CD14-positive monocyte (primary cell): ENCODE data around the gene CENPH. TPM values are rescaled to one million over a fixed set of nuclear protein-coding genes. Genes with fewer than 3 reads are reported as not detected.
"Not testable (repeated sequence)": the region's sequence is repeated elsewhere in the genome, so short reads cannot be mapped to it uniquely, and the experiment has no call there.

Source experiments
- DNase-seq, 3 donors: peaks; one replicate each; pipeline ENCODE4 v3.0.0-alpha.2; 2011 to 2022
- H2AFZ ChIP-seq: 2 replicates; pipeline ENCODE4 v1.6.0; 2012; ENCODE audit warnings: mild to moderate bottlenecking, low read depth, low read length, inconsistent platforms; ENCODE audit not compliant: insufficient read depth, poor library complexity, severe bottlenecking
- H3K27ac ChIP-seq, 2 donors: 1 replicate in 1 of 2; 2 replicates in 1 of 2; pipeline ENCODE4 v1.5.1; 2012 to 2013; ENCODE audit warnings: low read length in 2 of 2, control low read depth in 1 of 2, inconsistent platforms in 1 of 2, low read depth in 1 of 2, mild to moderate bottlenecking in 1 of 2
- H3K27me3 ChIP-seq, 2 donors: one replicate each; pipeline versions ENCODE4 v1.6.0 to v1.6.1; 2011 to 2013; ENCODE audit warnings: low read length in 2 of 2; ENCODE audit not compliant: control insufficient read depth in 2 of 2, insufficient read depth in 2 of 2
- H3K36me3 ChIP-seq, 2 donors: replicated peaks in 1 of 2; 1 replicate in 1 of 2; 2 replicates in 1 of 2; pipeline versions ENCODE4 v1.5.1 to v1.6.1; 2012 to 2013; ENCODE audit warnings: low read length in 2 of 2, control low read depth in 1 of 2, inconsistent platforms in 1 of 2, mild to moderate bottlenecking in 1 of 2; ENCODE audit not compliant: insufficient read depth in 2 of 2, control insufficient read depth in 1 of 2
- H3K4me1 ChIP-seq, 2 donors: 1 replicate in 1 of 2; 2 replicates in 1 of 2; pipeline versions ENCODE4 v1.5.1 to v1.6.1; 2012 to 2013; ENCODE audit warnings: low read length in 2 of 2, control low read depth in 1 of 2, inconsistent platforms in 1 of 2, mild to moderate bottlenecking in 1 of 2, moderate library complexity in 1 of 2; ENCODE audit not compliant: insufficient read depth in 2 of 2, control insufficient read depth in 1 of 2
- H3K4me2 ChIP-seq: replicated peaks from 2 replicates; pipeline ENCODE3; 2012; ENCODE audit warnings: low read length, moderate library complexity, mild to moderate bottlenecking; ENCODE audit not compliant: poor library complexity, severe bottlenecking; ENCODE audit errors: extremely low read depth
- H3K4me3 ChIP-seq, 3 experiments: fragments of 200-600 bp in 1 of 3; sonication (generic) in 1 of 3; replicated peaks in 1 of 3; 1 replicate in 2 of 3; 2 replicates in 1 of 3; pipeline ENCODE4 v1.5.1; 2011 to 2013; ENCODE audit warnings: low read length in 3 of 3, mild to moderate bottlenecking in 3 of 3, control low read depth in 2 of 3, low read depth in 2 of 3, inconsistent platforms in 1 of 3, moderate library complexity in 1 of 3
- H3K79me2 ChIP-seq: 2 replicates; pipeline ENCODE4 v1.6.0; 2012; ENCODE audit warnings: mild to moderate bottlenecking, control low read depth, inconsistent platforms, low read length, moderate library complexity; ENCODE audit not compliant: insufficient read depth
- H3K9ac ChIP-seq: 2 replicates; pipeline ENCODE4 v1.6.0; 2017; ENCODE audit warnings: low read length, mild to moderate bottlenecking; ENCODE audit not compliant: insufficient read depth, poor library complexity, severe bottlenecking
- H3K9me3 ChIP-seq, 2 donors: replicated peaks in 1 of 2; 1 replicate in 1 of 2; 2 replicates in 1 of 2; pipeline versions ENCODE4 v1.5.1 to v1.6.1; 2012 to 2013; ENCODE audit warnings: low read length in 2 of 2, control low read depth in 1 of 2; ENCODE audit not compliant: control insufficient read depth in 1 of 2, insufficient read depth in 1 of 2
- H4K20me1 ChIP-seq: 2 replicates; pipeline ENCODE4 v1.6.0; 2012; ENCODE audit warnings: mild to moderate bottlenecking, low read length, control low read depth, moderate library complexity; ENCODE audit not compliant: insufficient read depth
- H3K27ac Mint-ChIP-seq, 7 donors: one replicate each; pipeline ENCODE4 v1.8.0; 2020; ENCODE audit warnings: mild to moderate bottlenecking in 7 of 7, mixed read lengths in 7 of 7, moderate library complexity in 6 of 7, inconsistent platforms in 2 of 7
- H3K27me3 Mint-ChIP-seq, 3 donors: one replicate each; pipeline ENCODE4 v1.8.0; 2021 to 2022; ENCODE audit warnings: low read depth in 3 of 3, mild to moderate bottlenecking in 3 of 3, mixed read lengths in 3 of 3, moderate library complexity in 3 of 3, inconsistent platforms in 1 of 3
- H3K36me3 Mint-ChIP-seq, 2 donors: one replicate each; pipeline ENCODE4 v1.8.0; 2020; ENCODE audit warnings: mixed read lengths in 2 of 2, inconsistent platforms in 1 of 2, mild to moderate bottlenecking in 1 of 2
- H3K4me1 Mint-ChIP-seq: one replicate; pipeline ENCODE4 v1.8.0; 2020; ENCODE audit warnings: mild to moderate bottlenecking, mixed read lengths
- H3K4me3 Mint-ChIP-seq, 2 donors: one replicate each; pipeline ENCODE4 v1.8.0; 2020; ENCODE audit warnings: mild to moderate bottlenecking in 2 of 2, mixed read lengths in 2 of 2, moderate library complexity in 1 of 2
- H3K9me3 Mint-ChIP-seq, 7 donors: one replicate each; pipeline ENCODE4 v1.8.0; 2020 to 2022; ENCODE audit warnings: mixed read lengths in 7 of 7, mild to moderate bottlenecking in 6 of 7, moderate library complexity in 6 of 7, inconsistent platforms in 2 of 7
- WGBS: methylation state at CpG from one replicate; pipeline ENCODE4 v1.1.5; 2013; ENCODE audit warnings: missing lambda C conversion rate; ENCODE audit not compliant: insufficient coverage; 5-methylcytosine and 5-hydroxymethylcytosine counted together
- intact Hi-C, 2 donors: fragments of 100-400 bp; cut with micrococcal nuclease; formaldehyde crosslinking; loops; one replicate each; pipeline versions ENCODE4 v1.15.0 to v1.15.1; 2023
- polyA plus RNA-seq, 3 donors: library from polyadenylated mRNA; depleted of rRNA in 1 of 3; unstranded in 2 of 3; stranded (reverse) in 1 of 3; fragments of 300-500 nt in 2 of 3; fragments of >200 nt in 1 of 3; fragmentation: Illumina TruSeq in 2 of 3; gene quantifications; 1 replicate in 2 of 3; 2 replicates in 1 of 3; pipeline ENCODE4 v1.2.3, GENCODE V29; 2012 to 2021
- TF ChIP-seq, protein P1 (sequence below): fragments of 200-600 bp; IDR thresholded peaks from one replicate; pipeline ENCODE4 v1.8.0; 2022; ENCODE audit warnings: antibody characterized with exemption, mild to moderate bottlenecking

CENPH gene
- polyA plus RNA-seq, 3 donors, result 0.57 to 0.73 (median 0.61) TPM

DNA sequence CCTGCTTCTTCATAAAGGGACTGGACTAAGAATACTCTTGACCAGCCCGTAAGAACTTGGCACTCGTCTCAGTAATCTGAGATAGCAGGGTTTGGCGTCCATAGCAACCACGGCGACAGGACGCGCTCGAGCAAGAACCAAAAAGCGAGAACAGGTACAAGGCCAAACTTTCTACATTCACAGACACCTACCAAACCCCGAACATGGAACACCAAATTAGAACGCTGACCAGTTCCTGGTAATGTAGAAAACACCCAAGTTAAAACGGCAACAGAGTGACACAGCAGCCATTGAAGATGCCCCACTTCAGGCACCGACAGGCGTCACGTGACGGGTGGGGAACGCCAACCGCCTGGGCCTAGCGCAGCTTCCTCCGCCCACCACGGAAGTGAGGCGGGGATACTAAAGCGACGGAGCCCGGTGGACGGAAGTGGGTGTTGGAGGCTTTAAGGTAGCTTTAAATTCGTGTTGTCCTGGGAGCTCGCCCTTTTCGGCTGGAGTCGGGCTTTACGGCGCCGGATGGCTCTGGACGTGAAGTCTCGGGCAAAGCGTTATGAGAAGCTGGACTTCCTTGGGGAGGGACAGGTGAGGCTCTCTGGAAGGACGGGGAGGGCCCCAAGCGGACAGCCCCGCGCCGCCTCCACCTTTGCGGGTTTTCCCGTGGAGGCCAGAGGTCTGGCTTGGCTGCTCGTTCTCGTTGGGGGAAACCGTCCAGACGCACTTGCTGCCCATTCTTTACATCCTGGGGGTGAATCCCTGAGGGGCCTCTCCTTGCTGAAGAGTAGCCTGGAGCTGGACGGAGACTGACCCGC, 45.3 kb downstream of the CENPH start, which contains the start of gene CDK7:
TSS of gene CDK7 (plus strand) at position 430 of the 812 bp plus-strand sequence. CDS start at position 520, 90 bp downstream.
- peak; percentile 87 to 93 (median 90) for DNase-seq
- H3K36me3 Mint-ChIP-seq, result peaks cover 22 to 32% of the 10 kb centered on the region in 2 donors
- H3K9me3 Mint-ChIP-seq, result no peaks in the 10 kb centered on the region
- Histone ChIP-seq H2AFZ (peak within 1 kb of the TSS; percentile 96), H3K9ac (peak within 1 kb of the TSS; percentile 85), H3K27me3 (no peaks in the 10 kb centered on the region), H3K4me3 (peak within 1 kb of the TSS; percentile 63 to 96 (median 87)), H4K20me1 (peaks cover 7% of the 10 kb centered on the region), H3K4me1 (peaks cover 11 to 13% of the 10 kb centered on the region in 2 donors), H3K79me2 (peaks cover 47% of the 10 kb centered on the region), H3K27ac (peak within 1 kb of the TSS; percentile 58 to 84), H3K36me3 (peaks cover 17 to 33% of the 10 kb centered on the region in 2 donors), H3K4me2 (peak within 1 kb of the TSS; percentile 90), H3K9me3 (no peaks in the 10 kb centered on the region)
- peak within 1 kb of the TSS; percentile 90 to 99 for H3K4me3 Mint-ChIP-seq
- H3K4me1 Mint-ChIP-seq, result peaks cover 24% of the 10 kb centered on the region
- peak within 1 kb of the TSS; percentile 82 to 97 (median 91) for H3K27ac Mint-ChIP-seq
- intact Hi-C loops, result loop anchor here (1.0 to 10.0 kb wide), 4 partner anchors 68 to 142 kb away; partner anchors contain the start of genes AK6 (in 1 of the 2), CCDC125 (in 1 of the 2), RAD17 (in 1 of the 2) and SLC30A5 (in 1 of the 2)
- WGBS, result 0% methylated on average over 48 of the region's 49 CpGs
- no peaks in the 10 kb centered on the region for H3K27me3 Mint-ChIP-seq
- TF ChIP-seq, protein P1, sequence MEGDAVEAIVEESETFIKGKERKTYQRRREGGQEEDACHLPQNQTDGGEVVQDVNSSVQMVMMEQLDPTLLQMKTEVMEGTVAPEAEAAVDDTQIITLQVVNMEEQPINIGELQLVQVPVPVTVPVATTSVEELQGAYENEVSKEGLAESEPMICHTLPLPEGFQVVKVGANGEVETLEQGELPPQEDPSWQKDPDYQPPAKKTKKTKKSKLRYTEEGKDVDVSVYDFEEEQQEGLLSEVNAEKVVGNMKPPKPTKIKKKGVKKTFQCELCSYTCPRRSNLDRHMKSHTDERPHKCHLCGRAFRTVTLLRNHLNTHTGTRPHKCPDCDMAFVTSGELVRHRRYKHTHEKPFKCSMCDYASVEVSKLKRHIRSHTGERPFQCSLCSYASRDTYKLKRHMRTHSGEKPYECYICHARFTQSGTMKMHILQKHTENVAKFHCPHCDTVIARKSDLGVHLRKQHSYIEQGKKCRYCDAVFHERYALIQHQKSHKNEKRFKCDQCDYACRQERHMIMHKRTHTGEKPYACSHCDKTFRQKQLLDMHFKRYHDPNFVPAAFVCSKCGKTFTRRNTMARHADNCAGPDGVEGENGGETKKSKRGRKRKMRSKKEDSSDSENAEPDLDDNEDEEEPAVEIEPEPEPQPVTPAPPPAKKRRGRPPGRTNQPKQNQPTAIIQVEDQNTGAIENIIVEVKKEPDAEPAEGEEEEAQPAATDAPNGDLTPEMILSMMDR, result no peak

DNA sequence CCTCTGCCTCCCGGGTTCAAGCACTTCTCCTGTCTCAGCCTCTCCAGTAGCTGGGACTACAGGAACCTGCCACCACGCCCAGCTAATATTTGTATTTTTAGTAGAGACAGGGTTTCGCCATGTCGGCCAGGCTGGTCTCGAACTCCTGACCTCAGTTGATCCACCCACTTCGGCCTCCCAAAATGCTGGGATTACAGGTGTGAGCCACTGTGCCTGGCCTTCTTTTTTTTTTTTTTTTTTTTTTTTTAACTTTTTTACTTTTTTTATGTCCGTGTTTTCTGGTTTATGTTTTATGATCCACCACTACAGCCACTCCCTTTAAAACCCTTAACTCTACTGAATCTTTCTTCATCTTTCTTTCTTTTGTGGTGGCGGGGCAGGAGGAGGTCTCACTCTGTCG, 47.4 kb downstream of the CENPH start:
- H4K20me1 ChIP-seq, result peaks cover 15% of the 10 kb centered on the region
- not testable (repeated sequence) for H3K4me3 Mint-ChIP-seq, H3K9ac ChIP-seq, DNase-seq, H3K4me3 ChIP-seq, H3K27ac ChIP-seq, H2AFZ ChIP-seq, H3K27me3 Mint-ChIP-seq, H3K27me3 ChIP-seq, H3K9me3 Mint-ChIP-seq, H3K4me2 ChIP-seq, H3K9me3 ChIP-seq
- WGBS, result 88% methylated on average over 1 of the region's 9 CpGs
- intact Hi-C loops, result loop anchor here (10.0 kb wide), 2 partner anchors 98 to 128 kb away; partner anchors contain the start of genes AK6 (in 1 of the 2), CCDC125 (in 1 of the 2), RAD17 (in 1 of the 2) and TAF9 (in 1 of the 2)
- Mint-ChIP-seq H3K36me3 (peaks cover 29 to 44% of the 10 kb centered on the region in 2 donors), H3K27ac (peak overlapping the region in 3 of 7 donors; percentile 23 to 52 (median 42)), H3K4me1 (peaks cover 29% of the 10 kb centered on the region)
- peaks cover 11 to 42% of the 10 kb centered on the region in 2 donors for H3K36me3 ChIP-seq
- peaks cover 66% of the 10 kb centered on the region for H3K79me2 ChIP-seq
- H3K4me1 ChIP-seq, result peaks cover 11 to 13% of the 10 kb centered on the region in 2 donors
